Measurements from ENCODE around the gene TDRD10. TPM values are rescaled to one million over a fixed set of nuclear protein-coding genes. Genes with fewer than 3 reads are reported as not detected.

Gene TDRD10
- total RNA-seq, 1 donor from 2014 or later: not detected

- TF ChIP-seq CTCF (IDR thresholded peaks at IDR 0.05): no peak
- Mint-ChIP-seq H3K4me3 (ENCODE audit: unreplicated experiment) (no peak overlapping the region), H3K27me3 (ENCODE audit: unreplicated experiment) (peaks cover 40% of the 10 kb centered on the region), H3K27ac (ENCODE audit: unreplicated experiment) (no peak overlapping the region), H3K36me3 (ENCODE audit: unreplicated experiment) (no peaks in the 10 kb centered on the region), H3K9me3 (ENCODE audit: unreplicated experiment) (no peaks in the 10 kb centered on the region), H3K4me1 (ENCODE audit: unreplicated experiment) (peaks cover 4% of the 10 kb centered on the region)
- DNase-seq (ENCODE audit: extremely low spot score, unreplicated experiment): no peak
Measured at GRCh38 chr1:154565876-154566275, 63.9 kb downstream of the TDRD10 start.

- no peak within 1 kb of the TSS for H3K27ac Mint-ChIP-seq (ENCODE audit: unreplicated experiment)
- TF ChIP-seq CTCF (IDR thresholded peaks at IDR 0.05): no peak
- peak within 1 kb of the TSS; percentile 45 for H3K4me3 Mint-ChIP-seq (ENCODE audit: unreplicated experiment)
- no peaks in the 10 kb centered on the region for H3K36me3 Mint-ChIP-seq (ENCODE audit: unreplicated experiment)
- peaks cover 44% of the 10 kb centered on the region for H3K27me3 Mint-ChIP-seq (ENCODE audit: unreplicated experiment)
- peaks cover 4% of the 10 kb centered on the region for H3K4me1 Mint-ChIP-seq (ENCODE audit: unreplicated experiment)
- peak; percentile 89 for DNase-seq (ENCODE audit: extremely low spot score, unreplicated experiment)
- H3K9me3 Mint-ChIP-seq (ENCODE audit: unreplicated experiment): no peaks in the 10 kb centered on the region
Measured at GRCh38 chr1:154567386-154568156, 65.6 kb downstream of the TDRD10 start, which contains the start of gene CHRNB2. CHRNB2 (plus strand) TSS chr1:154567778; CDS start chr1:154568045, 267 bp downstream.

- TF ChIP-seq CTCF (IDR thresholded peaks at IDR 0.05): no peak
- Mint-ChIP-seq H3K4me3 (ENCODE audit: unreplicated experiment) (peak overlapping the region; percentile 45), H3K4me1 (ENCODE audit: unreplicated experiment) (peaks cover 4% of the 10 kb centered on the region), H3K27me3 (ENCODE audit: unreplicated experiment) (peaks cover 43% of the 10 kb centered on the region), H3K27ac (ENCODE audit: unreplicated experiment) (no peak overlapping the region), H3K9me3 (ENCODE audit: unreplicated experiment) (no peaks in the 10 kb centered on the region), H3K36me3 (ENCODE audit: unreplicated experiment) (no peaks in the 10 kb centered on the region)
- DNase-seq (ENCODE audit: extremely low spot score, unreplicated experiment): no peak
Measured at GRCh38 chr1:154568157-154568815, 66.3 kb downstream of the TDRD10 start.

- Mint-ChIP-seq H3K4me1 (ENCODE audit: unreplicated experiment) (peaks cover 4% of the 10 kb centered on the region), H3K4me3 (ENCODE audit: unreplicated experiment) (no peak overlapping the region), H3K27me3 (ENCODE audit: unreplicated experiment) (peaks cover 24% of the 10 kb centered on the region), H3K27ac (ENCODE audit: unreplicated experiment) (no peak overlapping the region), H3K9me3 (ENCODE audit: unreplicated experiment) (no peaks in the 10 kb centered on the region), H3K36me3 (ENCODE audit: unreplicated experiment) (no peaks in the 10 kb centered on the region)
- no peak for TF ChIP-seq CTCF (IDR thresholded peaks at IDR 0.05)
- DNase-seq (ENCODE audit: extremely low spot score, unreplicated experiment): no peak
Measured at GRCh38 chr1:154571244-154571963, 69.4 kb downstream of the TDRD10 start.

GRCh38 chr1:154571964-154572288 is 69.9 kb downstream of the TDRD10 start:
- Mint-ChIP-seq H3K4me1 (ENCODE audit: unreplicated experiment) (peaks cover 4% of the 10 kb centered on the region), H3K36me3 (ENCODE audit: unreplicated experiment) (no peaks in the 10 kb centered on the region), H3K27me3 (ENCODE audit: unreplicated experiment) (peaks cover 19% of the 10 kb centered on the region), H3K4me3 (ENCODE audit: unreplicated experiment) (no peak overlapping the region), H3K9me3 (ENCODE audit: unreplicated experiment) (no peaks in the 10 kb centered on the region), H3K27ac (ENCODE audit: unreplicated experiment) (no peak overlapping the region)
- TF ChIP-seq CTCF (IDR thresholded peaks at IDR 0.05): no peak
- DNase-seq (ENCODE audit: extremely low spot score, unreplicated experiment): no peak

All from osteocyte (in vitro differentiated cells).